Cerebellar cortex (tissue), 1 donor: Measurements from ENCODE around the gene CA7.
"Not testable (repeated sequence)": the region's sequence is repeated elsewhere in the genome, so short reads cannot be mapped to it uniquely, and the experiment has no call there.

Source experiments
- DNase-seq: peaks from one replicate; pipeline ENCODE4 v3.0.0-alpha.2; 2015; ENCODE audit warnings: low spot score

CA7 gene

GRCh38 chr16:66873685-66874055, 29.5 kb downstream of the CA7 start:
- DNase-seq = no peak

GRCh38 chr16:66874079-66874775, 30.0 kb downstream of the CA7 start:
- DNase-seq = peak; percentile 36

- no peak for DNase-seq
These were observed 33.9 kb downstream of the CA7 start for GRCh38 chr16:66878067-66878466.

- peak; percentile 99 for DNase-seq
These were observed 36.2 kb downstream of the CA7 start, which contains the start of gene PDP2 for GRCh38 chr16:66880288-66881013. PDP2 (plus strand) TSS chr16:66880515; CDS start chr16:66884285, 3,770 bp downstream.

GRCh38 chr16:66881014-66881417, 36.8 kb downstream of the CA7 start:
- DNase-seq = no peak

GRCh38 chr16:66881560-66881959, 37.3 kb downstream of the CA7 start:
- DNase-seq = no peak

- DNase-seq = no peak
These were observed 37.8 kb downstream of the CA7 start for GRCh38 chr16:66881964-66882508.

- DNase-seq = no peak
These were observed 38.5 kb downstream of the CA7 start for GRCh38 chr16:66882702-66883101.

GRCh38 chr16:66885491-66885890, 41.3 kb downstream of the CA7 start:
- no peak for DNase-seq

- DNase-seq = no peak
These were observed 42.1 kb downstream of the CA7 start for GRCh38 chr16:66886321-66886720.

- no peak for DNase-seq
These were observed 42.7 kb downstream of the CA7 start for GRCh38 chr16:66886914-66887313.

- DNase-seq = no peak
These were observed 44.7 kb downstream of the CA7 start for GRCh38 chr16:66888647-66889615.

- DNase-seq = no peak
These were observed 45.4 kb downstream of the CA7 start for GRCh38 chr16:66889622-66890021.

GRCh38 chr16:66890799-66891198, 46.6 kb downstream of the CA7 start:
- no peak for DNase-seq

GRCh38 chr16:66891360-66891759, 47.1 kb downstream of the CA7 start:
- no peak for DNase-seq

GRCh38 chr16:66891797-66892196, 47.6 kb downstream of the CA7 start:
- DNase-seq = no peak

GRCh38 chr16:66894055-66894454, 49.8 kb downstream of the CA7 start:
- no peak for DNase-seq

- DNase-seq = peak; percentile 93
These were observed 50.9 kb downstream of the CA7 start for GRCh38 chr16:66894948-66895688.

GRCh38 chr16:66895689-66895979, 51.4 kb downstream of the CA7 start:
- DNase-seq = no peak

GRCh38 chr16:66895999-66896398, 51.8 kb downstream of the CA7 start:
- DNase-seq = no peak

- DNase-seq = not testable (repeated sequence)
These were observed 52.5 kb downstream of the CA7 start for GRCh38 chr16:66896682-66897081.

- DNase-seq = no peak
These were observed 54.0 kb downstream of the CA7 start for GRCh38 chr16:66898207-66898606.
